ENCODE measurements around the gene C6orf163.

DNA sequence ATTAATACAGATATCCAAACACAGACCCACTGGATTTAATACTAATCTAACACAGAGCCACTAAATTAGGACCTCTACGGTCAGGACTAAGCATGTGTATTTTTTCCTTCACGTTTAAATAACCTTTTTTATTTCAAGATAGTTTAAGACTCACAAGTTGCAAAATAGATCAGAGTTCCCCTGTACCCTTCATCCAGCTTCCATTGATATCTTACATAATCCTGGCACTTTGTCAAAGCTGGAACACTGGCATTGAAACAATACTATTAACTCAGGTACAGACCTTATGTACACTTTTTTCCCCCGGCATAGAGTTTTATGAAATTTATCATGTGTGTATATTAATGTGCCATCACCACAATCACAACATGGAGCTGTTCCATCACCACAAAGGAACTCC lies 2.1 kb downstream of the C6orf163 start:
- TF ChIP-seq, protein P1, sequence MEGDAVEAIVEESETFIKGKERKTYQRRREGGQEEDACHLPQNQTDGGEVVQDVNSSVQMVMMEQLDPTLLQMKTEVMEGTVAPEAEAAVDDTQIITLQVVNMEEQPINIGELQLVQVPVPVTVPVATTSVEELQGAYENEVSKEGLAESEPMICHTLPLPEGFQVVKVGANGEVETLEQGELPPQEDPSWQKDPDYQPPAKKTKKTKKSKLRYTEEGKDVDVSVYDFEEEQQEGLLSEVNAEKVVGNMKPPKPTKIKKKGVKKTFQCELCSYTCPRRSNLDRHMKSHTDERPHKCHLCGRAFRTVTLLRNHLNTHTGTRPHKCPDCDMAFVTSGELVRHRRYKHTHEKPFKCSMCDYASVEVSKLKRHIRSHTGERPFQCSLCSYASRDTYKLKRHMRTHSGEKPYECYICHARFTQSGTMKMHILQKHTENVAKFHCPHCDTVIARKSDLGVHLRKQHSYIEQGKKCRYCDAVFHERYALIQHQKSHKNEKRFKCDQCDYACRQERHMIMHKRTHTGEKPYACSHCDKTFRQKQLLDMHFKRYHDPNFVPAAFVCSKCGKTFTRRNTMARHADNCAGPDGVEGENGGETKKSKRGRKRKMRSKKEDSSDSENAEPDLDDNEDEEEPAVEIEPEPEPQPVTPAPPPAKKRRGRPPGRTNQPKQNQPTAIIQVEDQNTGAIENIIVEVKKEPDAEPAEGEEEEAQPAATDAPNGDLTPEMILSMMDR (IDR thresholded peaks at IDR 0.05), result no peak
- TF ChIP-seq POLR2A (IDR thresholded peaks at IDR 0.05), result no peak
